ENCODE measurements around the gene OR1I1.

OR1I1 gene

GRCh38 chr19:15111758-15112157, 29.7 kb downstream of the OR1I1 start:
- Histone ChIP-seq H3K27ac (replicated peaks) (no peak overlapping the region), H3K27me3 (ENCODE audit: insufficient read depth, poor library complexity, severe bottlenecking) (peaks cover 20% of the 10 kb centered on the region), H3K4me3 (replicated peaks; ENCODE audit: insufficient read depth, low read length) (no peak overlapping the region)
- TF ChIP-seq SPI1 (IDR thresholded peaks at IDR 0.05; ENCODE audit: borderline replicate concordance, low read depth) (no peak), CTCF (IDR thresholded peaks at IDR 0.05; ENCODE audit: insufficient read depth, low read length) (no peak), POLR2AphosphoS5 (IDR thresholded peaks at IDR 0.05; ENCODE audit: low read depth) (no peak), REST (IDR thresholded peaks at IDR 0.05; ENCODE audit: insufficient replicate concordance, low read depth) (no peak), GABPA (IDR thresholded peaks at IDR 0.05; ENCODE audit: low read depth) (no peak)
- DNase-seq (ENCODE audit: low read depth in 1 of 2, low spot score in 1 of 2) = no peak

GRCh38 chr19:15112385-15112784, 30.4 kb downstream of the OR1I1 start:
- DNase-seq (ENCODE audit: low read depth in 1 of 2, low spot score in 1 of 2) = no peak
- Histone ChIP-seq H3K4me3 (replicated peaks; ENCODE audit: insufficient read depth, low read length) (no peak overlapping the region), H3K27me3 (ENCODE audit: insufficient read depth, poor library complexity, severe bottlenecking) (peaks cover 16% of the 10 kb centered on the region), H3K27ac (replicated peaks) (no peak overlapping the region)
- TF ChIP-seq REST (IDR thresholded peaks at IDR 0.05; ENCODE audit: insufficient replicate concordance, low read depth) (no peak), CTCF (IDR thresholded peaks at IDR 0.05; ENCODE audit: insufficient read depth, low read length) (no peak), POLR2AphosphoS5 (IDR thresholded peaks at IDR 0.05; ENCODE audit: low read depth) (no peak), SPI1 (IDR thresholded peaks at IDR 0.05; ENCODE audit: borderline replicate concordance, low read depth) (no peak), GABPA (IDR thresholded peaks at IDR 0.05; ENCODE audit: low read depth) (no peak)

GRCh38 chr19:15113245-15114152, 31.5 kb downstream of the OR1I1 start:
- DNase-seq (ENCODE audit: low read depth in 1 of 2, low spot score in 1 of 2) = no peak
- TF ChIP-seq POLR2AphosphoS5 (IDR thresholded peaks at IDR 0.05; ENCODE audit: low read depth) (no peak), GABPA (IDR thresholded peaks at IDR 0.05; ENCODE audit: low read depth) (no peak; the same call in 1 of the 2 replicates), CTCF (IDR thresholded peaks at IDR 0.05; ENCODE audit: insufficient read depth, low read length) (no peak), SPI1 (IDR thresholded peaks at IDR 0.05; ENCODE audit: borderline replicate concordance, low read depth) (no peak), REST (IDR thresholded peaks at IDR 0.05; ENCODE audit: insufficient replicate concordance, low read depth) (no peak)
- H3K4me3 ChIP-seq (replicated peaks; ENCODE audit: insufficient read depth, low read length) = no peak overlapping the region
- peaks cover 5% of the 10 kb centered on the region for H3K27me3 ChIP-seq (ENCODE audit: insufficient read depth, poor library complexity, severe bottlenecking)
- H3K27ac ChIP-seq (replicated peaks) = no peak overlapping the region
